ENCODE results near the gene PUM1. TPM values are rescaled to one million over a fixed set of nuclear protein-coding genes. Genes with fewer than 3 reads are reported as not detected.

PUM1 gene
- total RNA-seq, 1 donor from 2014 or later: 185 TPM

- no peak for TF ChIP-seq CTCF (conservative IDR thresholded peaks at IDR 0.05)
- no peaks in the 10 kb centered on the region for H3K9me3 Mint-ChIP-seq
- no peak overlapping the region for H3K27ac Mint-ChIP-seq
- peaks cover 30% of the 10 kb centered on the region for H3K4me1 Mint-ChIP-seq (ENCODE audit: unreplicated experiment)
- no peak overlapping the region for H3K4me3 Mint-ChIP-seq
- H3K36me3 Mint-ChIP-seq: peaks cover 56% of the 10 kb centered on the region
- DNase-seq (ENCODE audit: extremely low spot score, unreplicated experiment): no peak
- no peaks in the 10 kb centered on the region for H3K27me3 Mint-ChIP-seq
Observed at GRCh38 chr1:30971496-30971895, 94.0 kb downstream of the PUM1 start.

- Mint-ChIP-seq H3K27ac (no peak overlapping the region), H3K36me3 (peaks cover 61% of the 10 kb centered on the region), H3K4me1 (ENCODE audit: unreplicated experiment) (peaks cover 23% of the 10 kb centered on the region), H3K9me3 (no peaks in the 10 kb centered on the region), H3K27me3 (no peaks in the 10 kb centered on the region), H3K4me3 (no peak overlapping the region)
- no peak for TF ChIP-seq CTCF (conservative IDR thresholded peaks at IDR 0.05)
- DNase-seq (ENCODE audit: extremely low spot score, unreplicated experiment): no peak
Observed at GRCh38 chr1:30969903-30970302, 95.6 kb downstream of the PUM1 start.

GRCh38 chr1:30968220-30968971, 97.1 kb downstream of the PUM1 start:
- no peak for DNase-seq (ENCODE audit: extremely low spot score, unreplicated experiment)
- Mint-ChIP-seq H3K9me3 (no peaks in the 10 kb centered on the region), H3K4me3 (no peak overlapping the region), H3K4me1 (ENCODE audit: unreplicated experiment) (peaks cover 24% of the 10 kb centered on the region), H3K27ac (peak overlapping the region; percentile 58), H3K27me3 (no peaks in the 10 kb centered on the region), H3K36me3 (peaks cover 64% of the 10 kb centered on the region)
- TF ChIP-seq CTCF (conservative IDR thresholded peaks at IDR 0.05): no peak

GRCh38 chr1:30966690-30967369, 98.7 kb downstream of the PUM1 start:
- Mint-ChIP-seq H3K4me3 (peak overlapping the region; percentile 47), H3K36me3 (peaks cover 73% of the 10 kb centered on the region), H3K27ac (peak overlapping the region; percentile 37), H3K27me3 (no peaks in the 10 kb centered on the region), H3K4me1 (ENCODE audit: unreplicated experiment) (peaks cover 31% of the 10 kb centered on the region), H3K9me3 (no peaks in the 10 kb centered on the region)
- no peak for TF ChIP-seq CTCF (conservative IDR thresholded peaks at IDR 0.05)
- DNase-seq (ENCODE audit: extremely low spot score, unreplicated experiment): no peak

DNA sequence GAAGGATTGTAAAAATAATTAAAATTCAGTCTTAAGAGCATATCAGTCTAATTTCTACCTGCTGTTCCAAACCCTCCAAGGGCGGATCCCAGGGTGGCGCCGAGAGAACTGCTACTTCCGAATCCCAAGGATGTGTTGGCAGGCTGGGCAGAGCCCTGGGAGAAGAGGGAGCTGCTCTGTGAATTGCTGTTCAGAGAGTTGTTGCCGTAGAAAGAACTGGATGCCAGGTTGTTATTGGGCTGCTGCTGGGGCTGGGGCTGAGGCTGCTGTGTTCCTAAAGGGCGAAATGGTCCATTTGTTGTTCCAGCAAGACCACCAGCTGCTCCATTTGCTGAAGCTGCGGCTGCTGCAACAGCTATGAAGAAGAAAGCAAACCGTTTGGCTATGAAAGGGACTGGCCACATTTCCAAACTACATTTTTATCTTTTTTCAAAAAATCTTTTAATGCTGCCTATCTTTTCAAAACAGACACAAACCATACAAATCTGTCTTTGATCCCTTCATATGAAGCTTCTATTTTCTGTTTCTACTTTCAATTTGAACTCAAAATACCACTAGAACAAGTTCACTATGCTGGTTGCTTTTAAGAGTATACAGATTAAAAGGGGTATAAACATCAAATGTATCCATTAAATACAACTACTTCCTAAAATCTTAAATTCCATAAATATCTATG, 99.5 kb downstream of the PUM1 start:
- H3K27ac Mint-ChIP-seq: peak overlapping the region; percentile 37
- H3K9me3 Mint-ChIP-seq: no peaks in the 10 kb centered on the region
- H3K36me3 Mint-ChIP-seq: peaks cover 72% of the 10 kb centered on the region
- H3K4me3 Mint-ChIP-seq: no peak overlapping the region
- H3K27me3 Mint-ChIP-seq: no peaks in the 10 kb centered on the region
- no peak for DNase-seq (ENCODE audit: extremely low spot score, unreplicated experiment)
- peaks cover 31% of the 10 kb centered on the region for H3K4me1 Mint-ChIP-seq (ENCODE audit: unreplicated experiment)
- no peak for TF ChIP-seq CTCF (conservative IDR thresholded peaks at IDR 0.05)
